ENCODE results near the gene SIMC1.
"Not testable (repeated sequence)": the region's sequence is repeated elsewhere in the genome, so short reads cannot be mapped to it uniquely, and the experiment has no call there.

GRCh38 chr5:176193636-176194035 lies 44.6 kb upstream of the SIMC1 start:
- not testable (repeated sequence) for TF ChIP-seq EZH2 (IDR thresholded peaks at IDR 0.05; ENCODE audit: low read length, missing control alignments); CTCF (conservative IDR thresholded peaks at IDR 0.05 in 1 of 2, IDR thresholded peaks at IDR 0.05 in 1 of 2; ENCODE audit: low read depth in 1 of 2, low read length in 2 of 2)

Data from fibroblast of lung (primary cell).